HS-5 (cell line): ENCODE measurements around the gene SCYL3.
"Not testable (repeated sequence)": the region's sequence is repeated elsewhere in the genome, so short reads cannot be mapped to it uniquely, and the experiment has no call there.

Source experiments
- DNase-seq: peaks from one replicate; pipeline ENCODE4 v3.0.0-alpha.2; 2012; ENCODE audit warnings: low read depth

Gene SCYL3

GRCh38 chr1:169893645-169894423, at the start of gene SCYL3:
Gene SCYL3 (minus strand): TSS chr1:169893896. CDS start chr1:169888840, 5,056 bp downstream.
- DNase-seq, result peak; percentile 97

GRCh38 chr1:169941982-169942830, 48.5 kb upstream of the SCYL3 start:
- DNase-seq, result no peak

GRCh38 chr1:169933984-169934725, 40.5 kb upstream of the SCYL3 start:
- peak; percentile 22 for DNase-seq

- DNase-seq, result no peak
Observed at GRCh38 chr1:169931795-169932231, 38.1 kb upstream of the SCYL3 start.

GRCh38 chr1:169929210-169929526, 35.5 kb upstream of the SCYL3 start:
- DNase-seq, result no peak

GRCh38 chr1:169928438-169929209, 34.9 kb upstream of the SCYL3 start:
- DNase-seq, result peak; percentile 39

- no peak for DNase-seq
Observed at GRCh38 chr1:169925505-169926482, 32.1 kb upstream of the SCYL3 start.

- DNase-seq, result no peak
Observed at GRCh38 chr1:169924829-169925228, 31.1 kb upstream of the SCYL3 start.

- no peak for DNase-seq
Observed at GRCh38 chr1:169924063-169924462, 30.4 kb upstream of the SCYL3 start.

- DNase-seq, result no peak
Observed at GRCh38 chr1:169921080-169921479, 27.4 kb upstream of the SCYL3 start.

- DNase-seq, result no peak
Observed at GRCh38 chr1:169918927-169919326, 25.2 kb upstream of the SCYL3 start.

GRCh38 chr1:169918220-169918619, 24.5 kb upstream of the SCYL3 start:
- DNase-seq, result not testable (repeated sequence)

- DNase-seq, result no peak
Observed at GRCh38 chr1:169915150-169915549, 21.5 kb upstream of the SCYL3 start.

- peak; percentile 29 for DNase-seq
Observed at GRCh38 chr1:169914531-169914930, 20.8 kb upstream of the SCYL3 start.

GRCh38 chr1:169909499-169909898, 15.8 kb upstream of the SCYL3 start:
- DNase-seq, result no peak

- no peak for DNase-seq
Observed at GRCh38 chr1:169906938-169907337, 13.2 kb upstream of the SCYL3 start.

GRCh38 chr1:169904834-169905233, 11.1 kb upstream of the SCYL3 start:
- no peak for DNase-seq

GRCh38 chr1:169902751-169903150, 9.1 kb upstream of the SCYL3 start:
- DNase-seq, result no peak

- DNase-seq, result no peak
Observed at GRCh38 chr1:169901115-169901514, 7.4 kb upstream of the SCYL3 start.

GRCh38 chr1:169900571-169900970, 6.9 kb upstream of the SCYL3 start:
- no peak for DNase-seq
